Stimulated activated CD8-positive, alpha-beta memory T cell treated with anti-CD3 and anti-CD28 coated beads, Interleukin-15, amount 100 ng/mL, for 48 hours (primary cell): ENCODE measurements around the gene SLC25A19.
A peak's percentile ranks its signal among the peaks of the same experiment; 100 is the strongest.
"Not testable (repeated sequence)": the region's sequence is repeated elsewhere in the genome, so short reads cannot be mapped to it uniquely, and the experiment has no call there.

Experiments used
- DNase-seq, 2 donors: peaks; one replicate each; pipeline ENCODE4 v3.0.0-alpha.2; 2020; ENCODE audit warnings: low read depth in 2 of 2

Gene SLC25A19

GRCh38 chr17:75267411-75268232, 21.6 kb downstream of the SLC25A19 start:
- DNase-seq, result no peak

GRCh38 chr17:75267153-75267410, 22.2 kb downstream of the SLC25A19 start:
- DNase-seq, result no peak

- DNase-seq, result no peak
Measured at GRCh38 chr17:75266316-75267152, 22.7 kb downstream of the SLC25A19 start.

- no peak for DNase-seq
Measured at GRCh38 chr17:75265614-75266315, 23.5 kb downstream of the SLC25A19 start.

- DNase-seq, result no peak
Measured at GRCh38 chr17:75263055-75263454, 26.2 kb downstream of the SLC25A19 start.

DNA sequence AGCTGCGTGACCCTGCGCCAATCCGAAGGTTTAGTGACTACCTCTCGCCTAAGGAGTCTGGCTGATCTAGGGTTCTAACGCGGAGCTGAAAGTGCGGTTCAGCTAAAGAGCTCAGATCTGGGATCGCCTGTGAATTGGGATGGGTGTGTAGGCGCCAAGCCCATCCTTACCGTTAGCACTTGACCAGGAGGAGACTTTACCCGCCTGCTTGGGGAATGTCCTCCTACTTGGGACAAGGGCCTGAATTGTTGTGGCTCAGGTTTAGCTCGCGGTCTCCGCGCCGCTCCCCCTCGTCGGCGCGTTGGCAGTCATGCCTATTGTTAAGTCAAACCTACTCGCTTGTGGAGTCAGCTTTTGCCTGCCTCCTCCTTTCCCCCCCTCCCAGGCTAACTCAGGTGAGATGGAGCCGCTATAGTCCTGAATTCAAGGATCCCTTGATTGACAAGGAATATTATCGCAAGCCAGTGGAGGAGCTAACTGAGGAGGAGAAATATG, 27.1 kb downstream of the SLC25A19 start:
- no peak for DNase-seq

DNA sequence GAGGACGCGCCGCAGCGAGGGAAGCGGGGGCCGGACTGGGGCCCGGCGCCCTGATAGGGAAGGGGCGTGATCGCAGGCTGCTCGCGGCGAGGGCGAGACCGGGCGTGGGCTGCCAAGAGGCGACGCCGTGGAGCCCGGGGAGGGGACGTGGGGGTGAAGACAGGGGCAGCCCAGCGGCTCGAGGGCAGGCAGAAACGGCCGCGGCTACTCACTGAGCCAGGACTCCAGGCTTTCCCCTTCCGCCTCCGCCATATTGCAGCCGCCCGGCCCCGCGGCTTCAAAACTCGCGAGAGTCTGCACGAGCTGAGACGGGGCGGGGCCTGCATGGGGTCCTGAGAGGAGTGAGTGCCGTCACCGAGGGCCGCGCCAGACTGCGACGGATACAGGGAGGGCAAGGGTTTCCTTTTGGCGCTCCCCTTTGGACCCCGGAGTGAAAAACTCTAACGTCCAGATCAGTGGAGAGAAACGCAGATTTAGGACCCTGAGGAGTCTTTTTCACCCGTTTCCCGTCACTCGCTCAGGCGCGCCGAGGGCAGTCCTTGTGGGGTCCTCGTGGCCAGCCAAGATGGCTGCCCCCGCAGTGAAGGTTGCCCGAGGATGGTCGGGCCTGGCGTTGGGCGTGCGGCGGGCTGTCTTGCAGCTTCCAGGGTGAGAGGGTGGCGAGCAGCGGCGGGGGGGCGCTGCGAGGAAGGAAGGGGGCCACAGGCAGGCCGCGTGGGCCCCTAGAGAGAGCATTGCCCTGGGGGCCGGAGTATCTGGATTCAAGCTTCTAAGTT, 27.7 kb downstream of the SLC25A19 start, which contains the start of the genes GGA3 and MRPS7:
TSS of gene GGA3 (minus strand) at position 271 of the 776 bp plus-strand sequence. CDS start at position 252, 19 bp downstream.
TSS of gene MRPS7 (plus strand) at position 544 of the 776 bp plus-strand sequence. CDS start at position 566, 22 bp downstream.
- DNase-seq, result peak; percentile 90 to 92

DNA sequence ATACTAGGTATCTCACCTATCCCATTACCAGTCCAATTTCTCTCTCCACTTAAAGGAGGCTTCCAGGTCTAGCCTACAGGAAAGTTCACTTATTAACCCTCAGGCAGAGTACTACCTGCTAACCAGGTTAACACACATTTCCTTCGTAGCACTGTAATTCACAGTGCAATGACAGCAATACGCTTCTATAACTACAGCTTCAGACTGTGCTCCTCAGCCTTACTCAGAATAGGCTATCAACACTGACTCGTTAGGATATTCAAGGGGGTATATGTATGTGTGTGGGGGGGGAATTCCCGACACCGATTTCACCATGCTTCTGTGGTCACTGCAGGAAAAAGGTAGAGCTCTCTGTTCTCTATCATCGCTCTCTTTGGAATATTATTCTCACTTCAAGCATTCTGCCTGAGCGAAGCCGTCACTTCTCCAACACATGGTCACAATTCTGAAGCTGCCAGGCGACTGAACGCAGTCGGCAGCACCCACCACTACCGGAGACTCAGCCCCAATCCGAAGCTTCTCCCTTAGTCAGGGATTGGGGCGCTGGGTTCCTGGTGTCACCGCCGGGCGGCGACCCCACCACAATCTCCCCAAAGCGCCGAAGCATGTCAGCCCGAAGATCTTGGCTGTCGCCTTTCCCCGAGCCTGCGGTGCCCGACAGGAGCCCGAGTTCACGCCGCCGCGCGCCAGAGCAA, 28.4 kb downstream of the SLC25A19 start:
- no peak for DNase-seq

DNA sequence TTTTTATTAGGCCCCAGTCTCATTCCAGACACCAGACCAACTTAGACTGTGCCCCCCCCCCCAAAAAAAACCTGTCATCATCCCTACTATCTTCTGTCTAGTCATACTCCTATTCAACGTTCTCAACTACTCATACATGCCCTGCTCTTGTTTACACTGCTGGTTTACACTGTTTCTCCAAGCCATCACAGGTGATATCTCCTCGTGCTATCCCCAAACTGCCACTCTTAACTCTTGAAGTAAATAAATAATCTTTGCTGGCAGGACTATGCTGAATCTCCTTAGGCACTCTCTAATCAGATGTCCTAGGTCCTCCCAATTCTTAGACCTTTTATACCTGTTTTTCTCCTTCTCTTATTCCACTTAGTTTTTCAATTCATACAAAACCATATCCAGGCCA, 32.0 kb downstream of the SLC25A19 start:
- not testable (repeated sequence) for DNase-seq

DNA sequence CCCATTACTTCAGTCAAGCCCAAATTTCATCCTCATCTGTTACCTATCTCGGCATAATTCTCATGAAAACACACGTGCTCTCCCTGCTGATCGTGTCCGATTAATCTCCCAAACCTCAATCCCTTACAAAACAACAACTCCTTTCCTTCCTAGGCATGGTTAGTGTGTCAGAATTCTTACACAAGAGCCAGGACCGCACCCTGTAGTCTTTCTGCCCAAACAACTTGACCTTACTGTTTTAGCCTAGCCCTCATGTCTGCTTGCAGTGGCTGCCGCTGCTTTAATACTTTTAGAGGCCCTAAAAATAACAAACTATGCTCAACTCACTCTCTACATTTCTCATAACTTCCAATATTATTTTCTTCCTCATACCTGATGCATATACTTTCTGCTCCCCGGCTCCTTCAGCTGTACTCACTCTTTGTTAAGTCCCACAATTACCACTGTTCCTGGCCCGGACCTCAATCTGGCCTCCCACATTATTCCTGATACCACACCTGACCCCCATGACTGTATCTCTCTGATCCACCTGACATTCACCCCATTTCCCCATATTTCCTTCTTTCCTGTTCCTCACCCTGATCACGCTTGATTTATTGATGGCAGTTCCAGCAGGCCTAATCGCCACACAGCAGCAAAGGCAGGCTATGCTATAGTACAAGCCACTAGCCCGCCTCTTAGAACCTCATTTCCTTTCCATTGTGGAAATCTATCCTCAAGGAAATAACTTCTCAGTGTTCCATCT, 33.1 kb downstream of the SLC25A19 start:
- DNase-seq, result not testable (repeated sequence)

- DNase-seq, result no peak
Measured at GRCh38 chr17:75252039-75252816, 37.0 kb downstream of the SLC25A19 start.

DNA sequence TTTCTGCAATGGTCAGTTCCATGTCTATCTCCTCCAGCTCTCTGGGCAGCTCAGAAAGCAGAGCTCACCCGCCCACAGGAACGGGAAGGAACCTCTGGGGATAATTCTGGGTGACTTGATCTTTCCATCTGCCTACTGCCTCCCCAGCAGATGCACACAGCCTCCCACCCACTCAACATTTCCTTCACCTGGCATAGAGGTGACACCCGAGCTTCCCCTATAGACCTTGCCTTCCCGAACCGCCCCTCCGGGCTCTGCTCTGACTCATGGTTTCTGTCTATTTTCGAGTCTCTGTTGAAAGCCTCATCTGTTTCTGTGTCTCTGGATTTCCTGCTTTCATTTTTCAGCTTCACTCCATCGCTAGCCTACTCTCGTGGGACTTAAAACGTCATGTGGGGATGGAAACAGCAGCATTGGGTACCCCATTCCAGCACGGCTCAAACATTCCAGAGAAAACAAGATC, 39.2 kb downstream of the SLC25A19 start:
- DNase-seq, result peak; percentile 81 to 82

GRCh38 chr17:75249564-75249963, 39.7 kb downstream of the SLC25A19 start:
- DNase-seq, result no peak

GRCh38 chr17:75246404-75246803, 42.8 kb downstream of the SLC25A19 start:
- no peak for DNase-seq

DNA sequence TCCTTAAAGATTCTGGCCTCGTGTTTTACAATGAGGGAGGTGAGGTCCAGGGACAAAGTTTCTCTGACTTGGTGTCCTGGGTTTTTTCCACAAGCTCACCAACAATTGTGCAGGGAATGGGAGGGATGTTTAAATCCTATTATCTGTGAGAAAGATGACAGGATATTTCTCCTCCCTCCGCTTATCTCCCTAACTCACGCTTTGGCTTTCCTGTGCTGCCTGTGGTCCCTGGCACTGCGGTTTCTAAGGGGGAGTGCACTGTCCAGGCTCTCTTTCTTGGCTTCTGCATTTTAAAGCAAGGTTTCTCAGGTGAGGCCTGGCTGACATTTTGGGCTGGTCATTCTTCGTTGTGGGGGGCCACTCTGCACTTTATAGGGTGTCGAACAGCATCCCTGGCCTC, 44.2 kb downstream of the SLC25A19 start:
- DNase-seq, result no peak

- DNase-seq, result no peak
Measured at GRCh38 chr17:75244133-75244866, 44.9 kb downstream of the SLC25A19 start.

DNA sequence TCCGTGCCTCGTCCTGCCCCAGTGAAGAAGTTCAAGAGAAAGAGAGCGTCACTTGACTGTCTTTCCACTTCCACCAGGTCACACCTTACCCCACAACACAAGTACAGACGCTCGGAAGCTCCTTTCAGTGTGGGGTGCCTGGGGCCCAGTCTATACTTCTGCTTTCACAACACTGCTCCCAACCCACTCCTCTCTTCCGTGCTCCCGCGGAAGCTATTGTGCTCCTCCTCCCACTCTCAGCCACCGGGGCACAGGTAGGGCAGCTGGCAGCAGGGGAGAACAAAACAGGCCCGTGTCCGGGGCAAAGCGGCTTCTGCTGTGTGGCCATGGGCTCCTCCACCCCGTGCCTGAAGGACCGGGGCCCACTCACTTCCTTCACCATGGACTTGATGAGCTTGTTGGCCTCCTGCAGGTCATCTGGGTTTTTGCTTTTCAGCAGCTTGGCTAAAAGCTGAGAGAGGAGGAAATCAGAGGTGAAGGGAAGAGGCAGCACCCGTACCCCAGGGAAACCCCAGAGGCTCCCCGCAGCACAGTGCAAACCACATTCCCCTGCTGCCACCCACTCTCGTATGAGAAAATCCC, 46.7 kb downstream of the SLC25A19 start:
- DNase-seq, result no peak

DNA sequence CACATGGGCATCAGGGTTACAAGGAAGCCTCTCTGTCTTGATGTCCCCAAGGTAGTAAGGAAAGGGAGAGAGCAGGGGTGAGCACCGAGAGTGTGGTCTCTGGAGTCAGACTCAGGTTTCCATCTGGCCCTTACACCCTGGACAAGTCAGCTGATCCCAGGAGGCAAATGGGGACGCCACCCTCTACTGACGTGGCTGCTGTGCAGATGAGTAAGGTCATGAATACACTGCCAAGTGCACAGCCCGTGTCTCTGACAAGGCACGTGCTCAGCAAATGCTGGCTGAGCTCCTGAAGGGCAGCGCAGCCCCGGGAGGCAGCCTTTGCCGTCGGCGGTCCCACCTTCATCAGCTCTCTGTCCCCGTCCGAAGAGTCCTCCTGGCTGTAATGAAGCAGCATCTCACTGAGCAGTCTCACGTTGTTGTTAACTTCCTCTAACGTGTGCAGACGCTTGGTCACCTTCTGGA, 47.2 kb downstream of the SLC25A19 start:
- DNase-seq, result no peak
